H1 (cell line): ENCODE measurements around the gene DMBT1.

Experiments
- ATF3 ChIP-seq: IDR thresholded peaks from 2 replicates; pipeline ENCODE4 v1.6.1; 2011; ENCODE audit warnings: low read depth, mild to moderate bottlenecking, low read length; ENCODE audit not compliant: insufficient read depth
- CHD2 ChIP-seq: IDR thresholded peaks from 2 replicates; pipeline ENCODE4 v1.6.1; 2012; ENCODE audit warnings: low read length, improper control_type of control experiment
- CREB1 ChIP-seq: IDR thresholded peaks from 2 replicates; pipeline ENCODE4 v1.6.1; 2012; ENCODE audit warnings: inconsistent platforms
- CTCF ChIP-seq, 3 experiments: IDR thresholded peaks; 1 replicate in 2 of 3; 2 replicates in 1 of 3; pipeline versions ENCODE4 v1.5.1 to v1.6.1; 2011; ENCODE audit warnings: low read length in 3 of 3, mild to moderate bottlenecking in 3 of 3, inconsistent platforms in 2 of 3, low read depth in 1 of 3, moderate library complexity in 1 of 3; ENCODE audit not compliant: insufficient read depth in 1 of 3; ENCODE audit errors: control extremely low read depth in 1 of 3
- GABPA ChIP-seq: IDR thresholded peaks from 2 replicates; pipeline ENCODE4 v1.6.1; 2011; ENCODE audit warnings: mild to moderate bottlenecking, low read length, moderate library complexity, borderline replicate concordance; ENCODE audit not compliant: insufficient read depth
- MAX ChIP-seq: IDR thresholded peaks from 2 replicates; pipeline ENCODE4 v1.6.1; 2012; ENCODE audit warnings: inconsistent platforms
- NANOG ChIP-seq: IDR thresholded peaks from 2 replicates; pipeline ENCODE4 v1.6.1; 2011; ENCODE audit warnings: low read length, low read depth, mild to moderate bottlenecking, inconsistent platforms; ENCODE audit not compliant: insufficient read depth, poor library complexity, severe bottlenecking
- POLR2A ChIP-seq, 2 experiments: IDR thresholded peaks; 1 replicate in 1 of 2; 2 replicates in 1 of 2; pipeline ENCODE4 v1.6.1; 2011; ENCODE audit warnings: low read depth in 2 of 2, low read length in 2 of 2, mild to moderate bottlenecking in 2 of 2; ENCODE audit errors: control extremely low read depth in 1 of 2
- RAD21 ChIP-seq, 2 experiments: IDR thresholded peaks in 1 of 2; conservative IDR thresholded peaks in 1 of 2; 2 replicates each; pipeline ENCODE4 v1.6.1; 2011; ENCODE audit warnings: low read depth in 2 of 2, low read length in 2 of 2, improper control_type of control experiment in 1 of 2, inconsistent platforms in 1 of 2, mild to moderate bottlenecking in 1 of 2, moderate library complexity in 1 of 2
- RNF2 ChIP-seq: fragments of 200-900, 300-1000 bp; sonication (generic); IDR thresholded peaks from 2 replicates; pipeline ENCODE4 v1.7.1; 2016; ENCODE audit warnings: borderline replicate concordance, low read depth, mild to moderate bottlenecking, antibody characterized with exemption, low read length; ENCODE audit not compliant: poor library complexity, severe bottlenecking; ENCODE audit errors: missing control alignments
- RXRA ChIP-seq: IDR thresholded peaks from 2 replicates; pipeline ENCODE4 v1.6.1; 2011; ENCODE audit warnings: low read depth, mild to moderate bottlenecking, low read length, moderate library complexity; ENCODE audit not compliant: insufficient read depth
- SIX5 ChIP-seq: IDR thresholded peaks from 2 replicates; pipeline ENCODE4 v1.6.1; 2011; ENCODE audit warnings: mild to moderate bottlenecking, low read depth, low read length
- SP1 ChIP-seq: IDR thresholded peaks from 2 replicates; pipeline ENCODE4 v1.6.1; 2011; ENCODE audit warnings: low read depth, low read length
- SUZ12 ChIP-seq: fragments of 200-600 bp; sonication (generic); IDR thresholded peaks from 2 replicates; pipeline ENCODE4 v1.6.1; 2012; ENCODE audit warnings: mild to moderate bottlenecking, inconsistent platforms, low read length, moderate library complexity, mixed read lengths

GRCh38 chr10:122566632-122567031, 6.1 kb downstream of the DMBT1 start:
- TF ChIP-seq RAD21 (IDR thresholded peaks at IDR 0.05 in 1 of 2, conservative IDR thresholded peaks at IDR 0.05 in 1 of 2; ENCODE audit: low read depth in 2 of 2, low read length in 2 of 2) (no peak), MAX (no peak), SP1 (no peak), RNF2 (no peak), GABPA (no peak), CHD2 (no peak), POLR2A (IDR thresholded peaks at IDR 0.05; ENCODE audit: control extremely low read depth in 1 of 2, low read depth in 2 of 2, low read length in 2 of 2) (no peak), CTCF (IDR thresholded peaks at IDR 0.05; ENCODE audit: control extremely low read depth in 1 of 3, insufficient read depth in 1 of 3, low read depth in 1 of 3, low read length in 3 of 3) (no peak), ATF3 (no peak), NANOG (no peak), SIX5 (no peak), RXRA (no peak), SUZ12 (no peak), CREB1 (no peak)
